Natural killer cell (primary cell): ENCODE measurements around the gene CACNA2D3. TPM values are rescaled to one million over a fixed set of nuclear protein-coding genes. Genes with fewer than 3 reads are reported as not detected.

Experiments
- ATAC-seq, 3 donors: fragments of 150-1000 bp in 2 of 3; fragments of 200-7000 bp in 1 of 3; cut with Tn5 transposase; 1 replicate in 1 of 3; 2 replicates in 2 of 3; pipeline ENCODE4 v1.10.0; 2021; ENCODE audit warnings: mild to moderate bottlenecking in 2 of 3, moderate library complexity in 2 of 3
- DNase-seq, 2 donors: peaks; one replicate each; pipeline versions ENCODE4 v3.0.0 to v3.0.0-alpha.2; 2013 to 2021; ENCODE audit warnings: mixed read lengths in 1 of 2
- H3K27ac ChIP-seq: one replicate; pipeline ENCODE4 v1.5.1; 2013; ENCODE audit warnings: mild to moderate bottlenecking, low read length
- H3K27me3 ChIP-seq: one replicate; pipeline ENCODE4 v1.6.1; 2013; ENCODE audit warnings: low read length; ENCODE audit not compliant: control insufficient read depth, insufficient read depth
- H3K36me3 ChIP-seq: one replicate; pipeline ENCODE4 v1.6.1; 2013; ENCODE audit warnings: low read length; ENCODE audit not compliant: control insufficient read depth, insufficient read depth
- H3K4me1 ChIP-seq: one replicate; pipeline ENCODE4 v1.6.1; 2013; ENCODE audit warnings: low read length; ENCODE audit not compliant: control insufficient read depth, insufficient read depth
- H3K4me3 ChIP-seq: one replicate; pipeline ENCODE4 v1.5.1; 2013; ENCODE audit warnings: low read length
- H3K9me3 ChIP-seq: one replicate; pipeline ENCODE4 v1.6.1; 2013; ENCODE audit warnings: low read length; ENCODE audit not compliant: control insufficient read depth, insufficient read depth
- H3K27ac Mint-ChIP-seq, 2 donors: one replicate each; pipeline ENCODE4 v1.8.0; 2022; ENCODE audit warnings: mild to moderate bottlenecking in 2 of 2, mixed read lengths in 2 of 2, moderate library complexity in 1 of 2
- H3K27me3 Mint-ChIP-seq, 2 donors: one replicate each; pipeline ENCODE4 v1.8.0; 2022; ENCODE audit warnings: low read depth in 2 of 2, mixed read lengths in 2 of 2
- H3K36me3 Mint-ChIP-seq: one replicate; pipeline ENCODE4 v1.8.0; 2022; ENCODE audit warnings: mixed read lengths
- H3K4me1 Mint-ChIP-seq, 2 donors: one replicate each; pipeline ENCODE4 v1.8.0; 2022; ENCODE audit warnings: mixed read lengths in 2 of 2
- H3K4me3 Mint-ChIP-seq: one replicate; pipeline ENCODE4 v1.8.0; 2022; ENCODE audit warnings: mild to moderate bottlenecking, moderate library complexity, mixed read lengths
- H3K9me3 Mint-ChIP-seq, 2 donors: one replicate each; pipeline ENCODE4 v1.8.0; 2022; ENCODE audit warnings: mixed read lengths in 2 of 2
- WGBS: methylation state at CpG from one replicate; pipeline ENCODE4 v1.1.7; 2013; ENCODE audit warnings: missing lambda C conversion rate; ENCODE audit not compliant: insufficient coverage; 5-methylcytosine and 5-hydroxymethylcytosine counted together
- intact Hi-C: fragments of 100-400 bp; cut with micrococcal nuclease; formaldehyde crosslinking; loops from one replicate; pipeline ENCODE4 v1.14.2; 2022
- total RNA-seq, 4 donors: library from RNA; stranded (reverse); fragments of 120-200 nt in 1 of 4; gene quantifications; one replicate each; pipeline versions ENCODE4 v1.2.3 to v1.2.4, GENCODE V29; 2013 to 2022
- TF ChIP-seq, protein P1 (sequence below): fragments of 200-600 bp; IDR thresholded peaks from one replicate; pipeline ENCODE4 v1.8.0; 2022; ENCODE audit warnings: antibody characterized with exemption

Gene CACNA2D3
- total RNA-seq, 3 donors from 2014 or later (not counting 1 experiment from before 2014, with no cell fraction given) = 0.49 TPM; not detected in 2

DNA sequence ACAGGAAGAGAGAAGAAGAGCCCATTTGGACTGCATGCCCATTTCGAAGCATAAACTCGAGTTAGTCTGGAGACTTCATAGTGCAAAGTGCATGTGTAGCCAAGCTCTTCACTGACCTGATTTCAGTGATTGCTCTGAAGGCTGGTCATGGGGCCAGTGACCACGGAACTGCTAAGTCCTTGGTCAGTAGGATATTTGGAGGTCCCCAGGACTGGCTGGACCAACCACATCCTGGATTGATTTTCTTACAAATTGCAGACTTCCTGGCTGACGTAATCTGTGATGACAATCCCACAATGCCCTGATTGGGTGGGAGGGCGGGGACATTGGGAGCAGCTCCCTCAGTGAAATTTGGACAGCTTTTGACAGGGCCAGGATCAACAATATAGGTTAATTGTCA is 233.4 kb downstream of the CACNA2D3 start:
- Histone ChIP-seq H3K36me3 (no peaks in the 10 kb centered on the region), H3K4me1 (no peaks in the 10 kb centered on the region), H3K27me3 (no peaks in the 10 kb centered on the region), H3K4me3 (no peak overlapping the region), H3K9me3 (no peaks in the 10 kb centered on the region), H3K27ac (no peak overlapping the region)
- TF ChIP-seq, protein P1, sequence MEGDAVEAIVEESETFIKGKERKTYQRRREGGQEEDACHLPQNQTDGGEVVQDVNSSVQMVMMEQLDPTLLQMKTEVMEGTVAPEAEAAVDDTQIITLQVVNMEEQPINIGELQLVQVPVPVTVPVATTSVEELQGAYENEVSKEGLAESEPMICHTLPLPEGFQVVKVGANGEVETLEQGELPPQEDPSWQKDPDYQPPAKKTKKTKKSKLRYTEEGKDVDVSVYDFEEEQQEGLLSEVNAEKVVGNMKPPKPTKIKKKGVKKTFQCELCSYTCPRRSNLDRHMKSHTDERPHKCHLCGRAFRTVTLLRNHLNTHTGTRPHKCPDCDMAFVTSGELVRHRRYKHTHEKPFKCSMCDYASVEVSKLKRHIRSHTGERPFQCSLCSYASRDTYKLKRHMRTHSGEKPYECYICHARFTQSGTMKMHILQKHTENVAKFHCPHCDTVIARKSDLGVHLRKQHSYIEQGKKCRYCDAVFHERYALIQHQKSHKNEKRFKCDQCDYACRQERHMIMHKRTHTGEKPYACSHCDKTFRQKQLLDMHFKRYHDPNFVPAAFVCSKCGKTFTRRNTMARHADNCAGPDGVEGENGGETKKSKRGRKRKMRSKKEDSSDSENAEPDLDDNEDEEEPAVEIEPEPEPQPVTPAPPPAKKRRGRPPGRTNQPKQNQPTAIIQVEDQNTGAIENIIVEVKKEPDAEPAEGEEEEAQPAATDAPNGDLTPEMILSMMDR = no peak
- 75% methylated on average over 5 of the region's 5 CpGs for WGBS
- Mint-ChIP-seq H3K4me3 (no peak overlapping the region), H3K27ac (no peak overlapping the region), H3K36me3 (no peaks in the 10 kb centered on the region), H3K27me3 (no peaks in the 10 kb centered on the region), H3K4me1 (no peaks in the 10 kb centered on the region), H3K9me3 (peaks cover 0 to 3% of the 10 kb centered on the region in 2 donors)
- intact Hi-C loops = no loop called here
- DNase-seq (no peak), ATAC-seq (no peak)

DNA sequence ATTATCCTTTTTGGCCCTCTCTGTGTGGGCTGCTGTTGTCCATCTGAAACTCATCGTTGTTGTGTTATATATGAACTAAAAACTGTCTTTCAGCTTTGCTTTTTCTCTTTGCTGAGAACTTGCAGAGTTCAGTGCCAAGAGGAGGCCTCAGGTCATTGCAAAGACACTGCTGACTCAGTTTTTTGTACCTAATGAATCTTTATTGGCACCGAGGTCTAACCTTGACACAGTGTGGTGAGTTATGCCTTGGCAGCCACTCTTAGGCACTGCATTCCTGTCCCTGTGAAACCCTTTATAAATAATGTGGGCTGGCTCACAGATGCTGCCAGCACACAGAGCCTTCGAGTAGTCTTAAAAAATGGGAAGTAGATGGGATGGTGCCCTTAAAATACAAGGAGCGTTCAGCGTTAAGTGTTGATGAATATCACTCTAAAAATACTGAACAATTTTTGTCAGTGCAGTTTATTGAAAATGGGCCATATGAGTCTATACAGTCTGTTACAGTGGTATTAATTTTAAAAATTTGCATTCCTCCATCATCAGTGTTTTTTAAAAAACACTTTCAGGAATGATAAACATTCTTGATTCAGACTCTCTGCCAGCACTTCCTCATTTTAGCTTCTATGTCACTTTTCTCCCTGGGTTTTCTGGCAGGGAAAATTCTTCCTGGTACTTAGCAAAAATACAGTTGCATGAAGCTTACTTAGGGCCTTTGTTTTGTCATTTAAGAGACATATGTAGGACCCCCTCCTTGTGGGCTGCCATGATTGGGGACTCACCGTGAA is 234.1 kb downstream of the CACNA2D3 start:
- Mint-ChIP-seq H3K4me1 (no peaks in the 10 kb centered on the region), H3K27me3 (no peaks in the 10 kb centered on the region), H3K4me3 (no peak overlapping the region), H3K27ac (no peak overlapping the region), H3K9me3 (peaks cover 0 to 3% of the 10 kb centered on the region in 2 donors), H3K36me3 (no peaks in the 10 kb centered on the region)
- Histone ChIP-seq H3K27me3 (no peaks in the 10 kb centered on the region), H3K4me3 (no peak overlapping the region), H3K36me3 (no peaks in the 10 kb centered on the region), H3K4me1 (no peaks in the 10 kb centered on the region), H3K9me3 (no peaks in the 10 kb centered on the region), H3K27ac (no peak overlapping the region)
- no peak for ATAC-seq
- 35% methylated on average over 6 of the region's 6 CpGs for WGBS
- TF ChIP-seq, protein P1 = no peak
- intact Hi-C loops = no loop called here
- DNase-seq = no peak

DNA sequence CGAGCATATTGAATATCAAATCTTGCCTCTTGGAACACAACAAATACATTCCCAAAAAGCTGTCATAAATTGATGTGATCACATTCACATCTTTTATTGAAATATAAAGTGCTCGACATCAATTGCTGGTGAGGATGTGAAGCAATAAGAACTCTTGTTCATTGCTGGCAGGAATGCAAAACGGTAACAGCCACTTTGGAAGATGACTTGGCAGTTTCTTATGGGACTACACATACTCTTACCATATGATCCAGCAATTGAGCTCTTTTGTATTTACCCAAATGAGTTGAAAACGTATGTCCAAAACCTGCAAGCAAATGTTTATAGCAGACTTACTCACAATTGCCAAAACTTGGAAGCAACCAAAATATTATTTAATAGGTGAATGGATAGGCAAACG is 234.9 kb downstream of the CACNA2D3 start:
- no peaks in the 10 kb centered on the region for H3K36me3 Mint-ChIP-seq
- DNase-seq = no peak
- no peak overlapping the region for H3K4me3 ChIP-seq
- no peak overlapping the region for H3K4me3 Mint-ChIP-seq
- H3K9me3 ChIP-seq = no peaks in the 10 kb centered on the region
- intact Hi-C loops = no loop called here
- H3K9me3 Mint-ChIP-seq = peaks cover 0 to 3% of the 10 kb centered on the region in 2 donors
- no peak for ATAC-seq
- no peaks in the 10 kb centered on the region for H3K27me3 ChIP-seq
- no peak overlapping the region for H3K27ac ChIP-seq
- no peaks in the 10 kb centered on the region for H3K4me1 ChIP-seq
- no peaks in the 10 kb centered on the region for H3K36me3 ChIP-seq
- no peaks in the 10 kb centered on the region for H3K27me3 Mint-ChIP-seq
- TF ChIP-seq, protein P1 = no peak
- 33% methylated on average over 4 of the region's 5 CpGs for WGBS
- no peaks in the 10 kb centered on the region for H3K4me1 Mint-ChIP-seq
- no peak overlapping the region for H3K27ac Mint-ChIP-seq

DNA sequence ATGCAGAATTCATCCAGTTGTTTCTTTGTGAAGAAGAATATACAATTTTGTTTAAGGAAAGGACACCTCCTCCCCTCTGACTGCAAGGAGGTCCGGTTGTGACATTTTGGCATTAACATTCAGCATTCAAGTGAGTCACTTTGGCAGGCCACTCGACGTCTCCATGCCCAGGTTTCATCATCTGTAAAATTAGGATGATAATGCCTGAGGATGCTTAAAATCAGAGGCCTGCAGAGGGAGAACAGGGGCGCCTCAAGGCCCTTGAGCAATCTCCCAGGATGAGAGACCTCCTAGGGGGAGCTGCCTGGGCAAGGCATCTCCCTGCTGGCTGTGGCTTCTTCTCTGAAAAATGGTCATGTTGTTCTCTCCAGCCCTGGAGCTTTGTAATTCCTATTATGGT is 236.0 kb downstream of the CACNA2D3 start:
- H3K27ac ChIP-seq = no peak overlapping the region
- H3K27ac Mint-ChIP-seq = no peak overlapping the region
- intact Hi-C loops = no loop called here
- H3K9me3 Mint-ChIP-seq = peaks cover 0 to 3% of the 10 kb centered on the region in 2 donors
- no peaks in the 10 kb centered on the region for H3K36me3 Mint-ChIP-seq
- ATAC-seq (no peak), DNase-seq (no peak)
- H3K36me3 ChIP-seq = no peaks in the 10 kb centered on the region
- H3K27me3 Mint-ChIP-seq = no peaks in the 10 kb centered on the region
- H3K4me1 Mint-ChIP-seq = no peaks in the 10 kb centered on the region
- no peak overlapping the region for H3K4me3 ChIP-seq
- no peaks in the 10 kb centered on the region for H3K9me3 ChIP-seq
- no peaks in the 10 kb centered on the region for H3K4me1 ChIP-seq
- no peaks in the 10 kb centered on the region for H3K27me3 ChIP-seq
- 78% methylated on average over 4 of the region's 4 CpGs for WGBS
- TF ChIP-seq, protein P1 = no peak
- no peak overlapping the region for H3K4me3 Mint-ChIP-seq
